Measurements from ENCODE around the gene EBLN1.

- TF ChIP-seq EP300 (IDR thresholded peaks at IDR 0.05): no peak
- no peak for TF ChIP-seq CTCF (IDR thresholded peaks at IDR 0.05)
- TF ChIP-seq POLR2AphosphoS5 (IDR thresholded peaks at IDR 0.05): no peak
- TF ChIP-seq POLR2A (IDR thresholded peaks at IDR 0.05; ENCODE audit: low read depth): no peak
These were observed 57.8 kb downstream of the EBLN1 start for GRCh38 chr10:22159979-22160378.

Measured in esophagus muscularis mucosa (tissue), 4 donors.